B cell (primary cell): ENCODE data around the gene C12orf57. TPM values are rescaled to one million over a fixed set of nuclear protein-coding genes. Genes with fewer than 3 reads are reported as not detected.

ENCODE experiments used
- ATAC-seq: fragments of 200-7000 bp; cut with Tn5 transposase; one replicate; pipeline ENCODE4 v1.10.0; 2021; ENCODE audit warnings: low read depth, mild to moderate bottlenecking, moderate number of reproducible peaks, moderate library complexity
- CTCF ChIA-PET: fragments of 350-600 bp; sonication (Branson Sonifier 250); formaldehyde crosslinking; loops from one replicate; lab custom pipeline; 2021; ENCODE audit warnings: antibody characterized with exemption, inconsistent platforms; lab: Charles Lee
- POLR2A ChIA-PET: fragments of 350-600 bp; sonication (Branson Sonifier 250); formaldehyde crosslinking; loops from one replicate; lab custom pipeline; 2021; ENCODE audit warnings: antibody characterized with exemption; lab: Charles Lee
- DNase-seq: peaks from one replicate; pipeline ENCODE4 v3.0.0; 2013
- H2AFZ ChIP-seq: 2 replicates; pipeline ENCODE4 v1.6.1; 2012; ENCODE audit warnings: mild to moderate bottlenecking, low read depth, low read length; ENCODE audit not compliant: insufficient read depth, poor library complexity, severe bottlenecking
- H3K27ac ChIP-seq, 2 donors: 1 replicate in 1 of 2; 2 replicates in 1 of 2; pipeline ENCODE4 v1.5.1; 2012 to 2013; ENCODE audit warnings: low read length in 2 of 2, mild to moderate bottlenecking in 2 of 2, moderate library complexity in 1 of 2
- H3K27me3 ChIP-seq, 4 experiments: fragments of 200-600 bp in 1 of 4; sonication (generic) in 1 of 4; replicated peaks in 1 of 4; 1 replicate in 2 of 4; 2 replicates in 2 of 4; pipeline versions ENCODE4 v1.6.1 to v1.7.0; 2013 to 2016; ENCODE audit warnings: low read length in 3 of 4, mild to moderate bottlenecking in 2 of 4, mixed read lengths in 1 of 4, moderate library complexity in 1 of 4; ENCODE audit not compliant: insufficient read depth in 4 of 4, control insufficient read depth in 3 of 4; ENCODE audit errors: control extremely low read depth in 1 of 4
- H3K36me3 ChIP-seq, 2 experiments: replicated peaks in 1 of 2; 1 replicate in 1 of 2; 2 replicates in 1 of 2; pipeline versions ENCODE4 v1.6.1 to v1.7.1; 2013; ENCODE audit warnings: low read length in 1 of 2; ENCODE audit not compliant: insufficient read depth in 2 of 2, control insufficient read depth in 1 of 2; ENCODE audit errors: control extremely low read depth in 1 of 2, extremely low read depth in 1 of 2
- H3K4me1 ChIP-seq, 2 donors: fragments of 200-600 bp in 1 of 2; sonication (generic) in 1 of 2; 1 replicate in 1 of 2; 2 replicates in 1 of 2; pipeline versions ENCODE4 v1.5.1 to v1.6.1; 2013 to 2017; ENCODE audit warnings: low read length in 2 of 2; ENCODE audit not compliant: control insufficient read depth in 2 of 2, insufficient read depth in 2 of 2
- H3K4me2 ChIP-seq: replicated peaks from 2 replicates; pipeline ENCODE3; 2012; ENCODE audit warnings: mild to moderate bottlenecking, low read depth, low read length; ENCODE audit not compliant: poor library complexity, severe bottlenecking
- H3K4me3 ChIP-seq, 5 experiments: fragments of 200-600 bp in 1 of 5; sonication (generic) in 1 of 5; 1 replicate in 3 of 5; 2 replicates in 2 of 5; pipeline versions ENCODE4 v1.5.1 to v1.7.0; 2011 to 2016; ENCODE audit warnings: low read length in 4 of 5, mild to moderate bottlenecking in 4 of 5, low read depth in 2 of 5, control low read depth in 1 of 5, moderate library complexity in 1 of 5; ENCODE audit not compliant: insufficient read depth in 1 of 5; ENCODE audit errors: control extremely low read depth in 1 of 5, extremely low read depth in 1 of 5
- H3K79me2 ChIP-seq: fragments of 200-600 bp; sonication (generic); one replicate; pipeline ENCODE4 v1.6.0; 2016; ENCODE audit warnings: low read length; ENCODE audit not compliant: control insufficient read depth, insufficient read depth
- H3K9ac ChIP-seq: fragments of 200-600 bp; sonication (generic); 2 replicates; pipeline ENCODE4 v1.6.1; 2017; ENCODE audit warnings: mild to moderate bottlenecking, low read length, moderate library complexity
- H3K9me3 ChIP-seq, 3 donors: one replicate each; pipeline versions ENCODE4 v1.6.1 to v1.7.1; 2013; ENCODE audit warnings: low read length in 2 of 3; ENCODE audit not compliant: control insufficient read depth in 2 of 3, insufficient read depth in 1 of 3; ENCODE audit errors: control extremely low read depth in 1 of 3
- H4K20me1 ChIP-seq: 2 replicates; pipeline ENCODE4 v1.6.0; 2012; ENCODE audit warnings: mild to moderate bottlenecking, low read length; ENCODE audit not compliant: insufficient read depth, control insufficient read depth, poor library complexity, severe bottlenecking
- H3K27ac Mint-ChIP-seq: one replicate; pipeline ENCODE4 v1.8.0; 2021; ENCODE audit warnings: mixed read lengths
- H3K27me3 Mint-ChIP-seq: one replicate; pipeline ENCODE4 v1.8.0; 2021; ENCODE audit warnings: mixed read lengths
- H3K4me1 Mint-ChIP-seq: one replicate; pipeline ENCODE4 v1.8.0; 2021; ENCODE audit warnings: mixed read lengths
- H3K4me3 Mint-ChIP-seq: one replicate; pipeline ENCODE4 v1.8.0; 2021; ENCODE audit warnings: mixed read lengths
- H3K9me3 Mint-ChIP-seq: one replicate; pipeline ENCODE4 v1.8.0; 2022; ENCODE audit warnings: mixed read lengths; ENCODE audit not compliant: insufficient read depth
- CTCF ChIP-seq: fragments of 200-600 bp; IDR thresholded peaks from one replicate; pipeline ENCODE4 v1.8.0; 2022; ENCODE audit warnings: antibody characterized with exemption, mild to moderate bottlenecking
- EZH2 ChIP-seq: IDR thresholded peaks from 2 replicates; pipeline ENCODE4 v1.6.1; 2012; ENCODE audit warnings: borderline replicate concordance, low read depth, mild to moderate bottlenecking, moderate library complexity, low read length; ENCODE audit not compliant: insufficient read depth, poor library complexity, severe bottlenecking
- WGBS: methylation state at CpG from one replicate; pipeline ENCODE4 v1.1.5; 2013; ENCODE audit warnings: missing lambda C conversion rate; ENCODE audit not compliant: insufficient coverage; 5-methylcytosine and 5-hydroxymethylcytosine counted together
- intact Hi-C: fragments of 100-400 bp; cut with micrococcal nuclease; formaldehyde crosslinking; loops from one replicate; pipeline ENCODE4 v1.10.0; 2022
- polyA plus RNA-seq: library from polyadenylated mRNA; depleted of rRNA; stranded (reverse); fragments of >200 nt; gene quantifications from 2 replicates; pipeline ENCODE4 v1.2.3, GENCODE V29; 2012
- total RNA-seq, 2 donors: library from RNA; stranded (reverse); fragments of 120-200 nt in 1 of 2; gene quantifications; 1 replicate in 1 of 2; 2 replicates in 1 of 2; pipeline versions ENCODE4 v1.2.3 to v1.2.4, GENCODE V29; 2013 to 2022

C12orf57 gene
- total and polyA plus RNA-seq, 2 donors (not counting 1 experiment from before 2014, with no cell fraction given): 90.9 to 460 TPM

DNA sequence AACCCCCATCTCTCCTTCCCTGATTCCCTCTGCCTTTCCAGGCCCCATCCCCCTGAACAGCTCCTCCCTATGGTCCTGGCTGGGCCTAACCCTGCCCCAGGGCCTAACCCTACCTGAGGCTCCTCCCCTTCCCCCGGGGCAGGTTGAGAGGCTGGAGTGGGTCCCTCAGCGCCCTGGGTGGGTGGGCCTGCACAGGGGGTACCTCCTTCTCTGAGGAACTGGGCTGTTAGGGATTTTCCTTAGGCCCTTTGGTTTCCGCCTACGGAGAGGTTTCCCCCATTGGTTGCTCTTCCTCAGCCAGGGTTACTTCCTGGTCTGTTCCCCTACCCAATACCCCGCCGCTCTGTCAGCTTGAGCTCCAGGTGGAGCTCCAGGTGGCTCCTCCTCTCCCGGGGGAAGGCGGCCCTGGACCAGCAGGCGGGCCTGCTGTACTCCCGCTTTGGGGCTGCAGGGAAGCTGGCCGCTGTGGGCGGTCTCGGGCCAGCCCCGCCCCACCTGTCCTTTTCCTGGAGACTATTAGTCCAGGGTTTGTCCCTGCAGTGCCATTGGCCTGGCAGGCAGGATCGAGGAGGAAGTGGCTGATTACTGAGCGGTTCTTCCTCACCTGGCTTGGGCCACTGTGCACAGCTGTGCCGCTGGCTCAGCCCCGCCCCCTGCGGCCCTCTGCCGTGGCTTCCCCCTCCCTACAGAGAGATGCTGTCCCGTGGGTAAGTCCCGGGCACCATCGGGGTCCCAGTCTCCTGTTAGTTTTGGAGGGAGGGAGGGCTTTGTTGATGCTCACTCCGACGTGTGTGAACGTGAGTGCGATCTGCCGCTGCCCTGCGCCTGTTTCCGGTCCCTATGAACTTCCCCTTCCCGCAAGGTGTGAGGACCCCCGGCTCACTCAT, 2.5 kb downstream of the C12orf57 start:
- peaks cover 70 to 88% of the 10 kb centered on the region in 2 donors for H3K4me1 ChIP-seq

More for the DNA sequence above, 2.5 kb downstream of the C12orf57 start:
- WGBS: under 1% methylated on average over 24 of the region's 32 CpGs
- H3K4me2 ChIP-seq: peak overlapping the region; percentile 99
- peak overlapping the region; percentile 97 for H3K27ac Mint-ChIP-seq
- H3K4me3 ChIP-seq: peak overlapping the region in 4 of 5 experiments; percentile 41 to 92 (median 64)
- ATAC-seq (peak; percentile 25), DNase-seq (peak; percentile 88)
- H3K27ac ChIP-seq: peak overlapping the region; percentile 93 to 99
- no peaks in the 10 kb centered on the region for H3K27me3 ChIP-seq
- H3K4me3 Mint-ChIP-seq: peak overlapping the region; percentile 97
- peak overlapping the region; percentile 89 for H3K9ac ChIP-seq
- H3K27me3 Mint-ChIP-seq: no peaks in the 10 kb centered on the region
- peak overlapping the region; percentile 3 for H2AFZ ChIP-seq
- ChIA-PET POLR2A (interaction anchor here (0.6 to 18.5 kb wide), 6 partner anchors 12 to 453 kb away, joined by 3 to 662 read pairs (median 6); partner anchors contain the start of genes C1RL, EMG1, MRPL51 and PHB2), CTCF (interaction anchor here (1.3 to 16.6 kb wide), 11 partner anchors 8 to 166 kb away, joined by 3 to 944 read pairs (median 19); partner anchors contain the start of genes LPCAT3 and SPSB2)
- peaks cover 76% of the 10 kb centered on the region for H3K4me1 Mint-ChIP-seq
- H3K9me3 ChIP-seq: no peaks in the 10 kb centered on the region
- intact Hi-C loops: loop anchor here (1.0 to 10.0 kb wide), 2 partner anchors 8 to 311 kb away; partner anchors contain the start of gene LPAR5
- peaks cover 26% of the 10 kb centered on the region for H3K79me2 ChIP-seq
- peaks cover 0 to 10% of the 10 kb centered on the region in 2 experiments for H3K36me3 ChIP-seq
- no peaks in the 10 kb centered on the region for H3K9me3 Mint-ChIP-seq
- peaks cover 2% of the 10 kb centered on the region for H4K20me1 ChIP-seq
- TF ChIP-seq CTCF: no peak
- no peak for TF ChIP-seq EZH2
